HepG2 (cell line): ENCODE results near the gene NME7.

Experiments used
- CTCF ChIP-seq: sonication (generic); formaldehyde crosslinking; IDR thresholded peaks from 2 replicates; pipeline ENCODE4 v1.5.0; 2020; ENCODE audit warnings: mild to moderate bottlenecking, missing genetic modification reagents, moderate library complexity
- YY1 ChIP-seq: IDR thresholded peaks from 2 replicates; pipeline ENCODE4 v1.6.1; 2011; ENCODE audit warnings: low read length, low read depth, moderate library complexity, mild to moderate bottlenecking; ENCODE audit not compliant: insufficient read depth, insufficient replicate concordance

- no peak for TF ChIP-seq CTCF
- TF ChIP-seq YY1 = peak; percentile 73
Observed at GRCh38 chr1:169367686-169368405, at the start of gene NME7, which contains the start of gene BLZF1.
